SU-DHL-6 (cell line): ENCODE data around the gene DCAKD.

Experiments used
- H2AFZ ChIP-seq: fragments of 200-600 bp; sonication (generic); 2 replicates; pipeline ENCODE4 v1.6.1; 2014; ENCODE audit warnings: low read depth, mild to moderate bottlenecking, moderate library complexity, mixed read lengths, antibody characterized with exemption, low read length; ENCODE audit not compliant: severe bottlenecking
- H3F3A ChIP-seq: fragments of 200-600 bp; shearing (Covaris generic); 2 replicates; pipeline ENCODE4 v1.6.0; 2016; ENCODE audit warnings: antibody characterized with exemption, mild to moderate bottlenecking; ENCODE audit not compliant: insufficient read depth
- H3K27ac ChIP-seq: fragments of 200-600 bp; sonication (generic); 2 replicates; pipeline ENCODE4 v1.5.1; 2016; ENCODE audit warnings: low read depth, mild to moderate bottlenecking, low read length, moderate library complexity, mixed read lengths
- H3K27me3 ChIP-seq: fragments of 200-600 bp; sonication (generic), shearing (Covaris generic); 2 replicates; pipeline ENCODE4 v1.6.0; 2014; ENCODE audit warnings: mild to moderate bottlenecking, low read length
- H3K36me3 ChIP-seq: fragments of 200-600 bp; sonication (generic); 2 replicates; pipeline ENCODE4 v1.6.1; 2014; ENCODE audit warnings: mild to moderate bottlenecking, low read length, mixed read lengths
- H3K4me2 ChIP-seq: fragments of 300-600, 200-600 bp; shearing (Covaris generic), sonication (generic); 2 replicates; pipeline ENCODE4 v1.6.0; 2014; ENCODE audit warnings: low read length, low read depth, mild to moderate bottlenecking; ENCODE audit not compliant: poor library complexity, severe bottlenecking
- H3K4me3 ChIP-seq: fragments of 200-600 bp; sonication (generic); 2 replicates; pipeline ENCODE4 v1.5.1; 2014; ENCODE audit warnings: antibody characterized with exemption, low read length, mild to moderate bottlenecking, mixed read lengths; ENCODE audit not compliant: insufficient read depth, poor library complexity, severe bottlenecking
- H3K79me2 ChIP-seq: fragments of 200-600 bp; sonication (generic); 2 replicates; pipeline ENCODE4 v1.6.1; 2014; ENCODE audit warnings: mild to moderate bottlenecking, low read length, moderate library complexity; ENCODE audit not compliant: insufficient read depth
- H3K9ac ChIP-seq: fragments of 200-600 bp; sonication (generic); 2 replicates; pipeline ENCODE4 v1.7.0; 2014; ENCODE audit warnings: mild to moderate bottlenecking, low read length
- H3K9me2 ChIP-seq: fragments of 200-600 bp; sonication (generic); replicated peaks from 2 replicates; pipeline ENCODE4 v1.6.1; 2014; ENCODE audit warnings: low read length; ENCODE audit not compliant: insufficient read depth
- H3K9me3 ChIP-seq: fragments of 200-600 bp; sonication (generic); 2 replicates; pipeline ENCODE4 v1.6.1; 2014; ENCODE audit warnings: low read length, mixed read lengths; ENCODE audit not compliant: insufficient read depth
- H4K20me1 ChIP-seq: fragments of 200-600 bp; sonication (generic); 2 replicates; pipeline ENCODE4 v1.6.1; 2014; ENCODE audit warnings: low read depth, mild to moderate bottlenecking, antibody characterized with exemption, low read length, moderate library complexity, mixed read lengths
- CTCF ChIP-seq: fragments of 200-600 bp; sonication (generic); IDR thresholded peaks from one replicate; pipeline ENCODE4 v1.5.1; 2017; ENCODE audit warnings: antibody characterized with exemption, mild to moderate bottlenecking, low read length, moderate library complexity; ENCODE audit not compliant: insufficient read depth, poor library complexity, severe bottlenecking
- EZH2phosphoT487 ChIP-seq: fragments of 200-600 bp; sonication (generic), shearing (Covaris generic); conservative IDR thresholded peaks from 2 replicates; pipeline ENCODE4 v1.6.1; 2018; ENCODE audit warnings: mild to moderate bottlenecking, antibody characterized with exemption, low read length, moderate library complexity, mixed read lengths

DCAKD gene

GRCh38 chr17:45070001-45070400 is 18.6 kb upstream of the DCAKD start:
- Histone ChIP-seq H4K20me1 (0 out of 2 replicates have a peak, but pooled peaks cover 5% of the 10 kb centered on the region), H3K4me2 (no peak overlapping the region), H3F3A (peaks cover 4% of the 10 kb centered on the region; the same call in 1 of the 2 replicates), H3K27ac (no peak overlapping the region), H3K79me2 (peaks cover 91% of the 10 kb centered on the region), H3K9me3 (no peaks in the 10 kb centered on the region), H3K4me3 (no peak overlapping the region), H3K36me3 (peaks cover 12% of the 10 kb centered on the region), H3K9me2 (no peaks in the 10 kb centered on the region), H2AFZ (no peak overlapping the region), H3K27me3 (no peaks in the 10 kb centered on the region), H3K9ac (no peak overlapping the region)
- TF ChIP-seq CTCF, result no peak
- no peak for TF ChIP-seq EZH2phosphoT487

GRCh38 chr17:45067637-45068036 is 16.2 kb upstream of the DCAKD start:
- Histone ChIP-seq H3K79me2 (peaks cover 91% of the 10 kb centered on the region), H3K27me3 (no peaks in the 10 kb centered on the region), H3K4me3 (no peak overlapping the region), H4K20me1 (peaks cover 8% of the 10 kb centered on the region; the same call in 1 of the 2 replicates), H3K36me3 (peaks cover 12% of the 10 kb centered on the region), H3F3A (peaks cover 4% of the 10 kb centered on the region; the same call in 1 of the 2 replicates), H3K9me3 (no peaks in the 10 kb centered on the region), H2AFZ (no peak overlapping the region), H3K4me2 (no peak overlapping the region), H3K27ac (no peak overlapping the region), H3K9ac (no peak overlapping the region), H3K9me2 (no peaks in the 10 kb centered on the region)
- TF ChIP-seq CTCF (no peak), EZH2phosphoT487 (no peak)

- Histone ChIP-seq H3F3A (peaks cover 4% of the 10 kb centered on the region; the same call in 1 of the 2 replicates), H3K9me3 (no peaks in the 10 kb centered on the region), H3K4me2 (peak overlapping the region; percentile 99), H4K20me1 (peaks cover 8% of the 10 kb centered on the region; the same call in 1 of the 2 replicates), H3K27me3 (no peaks in the 10 kb centered on the region), H3K36me3 (peaks cover 4% of the 10 kb centered on the region; the same call in 1 of the 2 replicates), H3K79me2 (peaks cover 85% of the 10 kb centered on the region), H3K9ac (peak overlapping the region; percentile 96; the same call in 1 of the 2 replicates), H3K27ac (peak overlapping the region; percentile 27), H2AFZ (no peak overlapping the region), H3K4me3 (no peak overlapping the region), H3K9me2 (no peaks in the 10 kb centered on the region)
- TF ChIP-seq EZH2phosphoT487 (no peak), CTCF (no peak)
These were observed 11.8 kb upstream of the DCAKD start for GRCh38 chr17:45063198-45063597.
